ENCODE results near the gene CIDEA.

The CIDEA gene

GRCh38 chr18:12290086-12290485 is 35.9 kb downstream of the CIDEA start:
- H3K9me2 ChIP-seq (replicated peaks; ENCODE audit: insufficient read depth, low read length), result no peaks in the 10 kb centered on the region
- no peak overlapping the region for H2AFZ ChIP-seq (ENCODE audit: low read depth, low read length, severe bottlenecking)
- no peak overlapping the region for H3K9ac ChIP-seq (ENCODE audit: low read length)
- no peaks in the 10 kb centered on the region for H3K9me3 ChIP-seq (ENCODE audit: insufficient read depth, low read length)
- no peaks in the 10 kb centered on the region for H3F3A ChIP-seq (ENCODE audit: insufficient read depth)
- H3K27ac ChIP-seq (ENCODE audit: low read depth, low read length), result no peak overlapping the region
- no peak for TF ChIP-seq CTCF (IDR thresholded peaks at IDR 0.05; ENCODE audit: insufficient read depth, low read length, poor library complexity, severe bottlenecking)
- TF ChIP-seq EZH2phosphoT487 (conservative IDR thresholded peaks at IDR 0.05; ENCODE audit: low read length), result no peak
- H3K36me3 ChIP-seq (ENCODE audit: low read length), result no peaks in the 10 kb centered on the region
- H3K27me3 ChIP-seq (ENCODE audit: low read length), result no peaks in the 10 kb centered on the region
- H3K4me3 ChIP-seq (ENCODE audit: insufficient read depth, low read length, poor library complexity, severe bottlenecking), result no peak overlapping the region
- no peak overlapping the region for H3K4me2 ChIP-seq (ENCODE audit: low read depth, low read length, poor library complexity, severe bottlenecking)
- H3K79me2 ChIP-seq (ENCODE audit: insufficient read depth, low read length), result no peaks in the 10 kb centered on the region
- H4K20me1 ChIP-seq (ENCODE audit: low read depth, low read length), result no peaks in the 10 kb centered on the region

GRCh38 chr18:12291161-12291560 is 37.0 kb downstream of the CIDEA start:
- Histone ChIP-seq H3K9me3 (ENCODE audit: insufficient read depth, low read length) (no peaks in the 10 kb centered on the region), H3K79me2 (ENCODE audit: insufficient read depth, low read length) (no peaks in the 10 kb centered on the region), H3K36me3 (ENCODE audit: low read length) (no peaks in the 10 kb centered on the region), H3K9me2 (replicated peaks; ENCODE audit: insufficient read depth, low read length) (no peaks in the 10 kb centered on the region), H3K4me3 (ENCODE audit: insufficient read depth, low read length, poor library complexity, severe bottlenecking) (no peak overlapping the region), H3K27ac (ENCODE audit: low read depth, low read length) (no peak overlapping the region), H3K9ac (ENCODE audit: low read length) (no peak overlapping the region), H2AFZ (ENCODE audit: low read depth, low read length, severe bottlenecking) (no peak overlapping the region), H4K20me1 (ENCODE audit: low read depth, low read length) (no peaks in the 10 kb centered on the region), H3F3A (ENCODE audit: insufficient read depth) (no peaks in the 10 kb centered on the region), H3K27me3 (ENCODE audit: low read length) (no peaks in the 10 kb centered on the region), H3K4me2 (ENCODE audit: low read depth, low read length, poor library complexity, severe bottlenecking) (no peak overlapping the region)
- TF ChIP-seq CTCF (IDR thresholded peaks at IDR 0.05; ENCODE audit: insufficient read depth, low read length, poor library complexity, severe bottlenecking), result no peak

- Histone ChIP-seq H3K4me3 (ENCODE audit: insufficient read depth, low read length, poor library complexity, severe bottlenecking) (no peak overlapping the region), H3K9ac (ENCODE audit: low read length) (no peak overlapping the region), H3K27ac (ENCODE audit: low read depth, low read length) (no peak overlapping the region), H3K9me3 (ENCODE audit: insufficient read depth, low read length) (no peaks in the 10 kb centered on the region), H3K36me3 (ENCODE audit: low read length) (no peaks in the 10 kb centered on the region), H3F3A (ENCODE audit: insufficient read depth) (no peaks in the 10 kb centered on the region), H3K9me2 (replicated peaks; ENCODE audit: insufficient read depth, low read length) (no peaks in the 10 kb centered on the region), H3K27me3 (ENCODE audit: low read length) (no peaks in the 10 kb centered on the region), H4K20me1 (ENCODE audit: low read depth, low read length) (no peaks in the 10 kb centered on the region), H2AFZ (ENCODE audit: low read depth, low read length, severe bottlenecking) (no peak overlapping the region), H3K4me2 (ENCODE audit: low read depth, low read length, poor library complexity, severe bottlenecking) (no peak overlapping the region), H3K79me2 (ENCODE audit: insufficient read depth, low read length) (no peaks in the 10 kb centered on the region)
- TF ChIP-seq EZH2phosphoT487 (conservative IDR thresholded peaks at IDR 0.05; ENCODE audit: low read length) (no peak), CTCF (IDR thresholded peaks at IDR 0.05; ENCODE audit: insufficient read depth, low read length, poor library complexity, severe bottlenecking) (no peak)
These were observed 37.5 kb downstream of the CIDEA start for GRCh38 chr18:12291690-12292089.

- Histone ChIP-seq H3K27ac (ENCODE audit: low read depth, low read length) (no peak overlapping the region), H3K9me3 (ENCODE audit: insufficient read depth, low read length) (no peaks in the 10 kb centered on the region), H3K27me3 (ENCODE audit: low read length) (no peaks in the 10 kb centered on the region), H3K79me2 (ENCODE audit: insufficient read depth, low read length) (no peaks in the 10 kb centered on the region), H3K36me3 (ENCODE audit: low read length) (no peaks in the 10 kb centered on the region), H3K4me2 (ENCODE audit: low read depth, low read length, poor library complexity, severe bottlenecking) (no peak overlapping the region), H3K9me2 (replicated peaks; ENCODE audit: insufficient read depth, low read length) (no peaks in the 10 kb centered on the region), H3K4me3 (ENCODE audit: insufficient read depth, low read length, poor library complexity, severe bottlenecking) (no peak overlapping the region), H2AFZ (ENCODE audit: low read depth, low read length, severe bottlenecking) (no peak overlapping the region), H4K20me1 (ENCODE audit: low read depth, low read length) (no peaks in the 10 kb centered on the region), H3K9ac (ENCODE audit: low read length) (no peak overlapping the region), H3F3A (ENCODE audit: insufficient read depth) (no peaks in the 10 kb centered on the region)
- no peak for TF ChIP-seq EZH2phosphoT487 (conservative IDR thresholded peaks at IDR 0.05; ENCODE audit: low read length)
- TF ChIP-seq CTCF (IDR thresholded peaks at IDR 0.05; ENCODE audit: insufficient read depth, low read length, poor library complexity, severe bottlenecking), result no peak
These were observed 39.7 kb downstream of the CIDEA start for GRCh38 chr18:12293831-12294230.

Data from SU-DHL-6 (cell line).